ENCODE data around the gene PDHX.
"Not testable (repeated sequence)": the region's sequence is repeated elsewhere in the genome, so short reads cannot be mapped to it uniquely, and the experiment has no call there.

PDHX gene

GRCh38 chr11:35011944-35012343 is 95.5 kb downstream of the PDHX start:
- Mint-ChIP-seq H3K4me3 (peak overlapping the region; percentile 67), H3K4me1 (peaks cover 67% of the 10 kb centered on the region), H3K27ac (no peak overlapping the region), H3K9me3 (no peaks in the 10 kb centered on the region), H3K27me3 (no peaks in the 10 kb centered on the region), H3K36me3 (no peaks in the 10 kb centered on the region)

GRCh38 chr11:35012467-35013191 is 96.2 kb downstream of the PDHX start:
- Mint-ChIP-seq H3K4me3 (peak overlapping the region; percentile 67), H3K27me3 (no peaks in the 10 kb centered on the region), H3K27ac (peak overlapping the region; percentile 71), H3K9me3 (no peaks in the 10 kb centered on the region), H3K4me1 (peaks cover 62% of the 10 kb centered on the region), H3K36me3 (no peaks in the 10 kb centered on the region)

- H3K27me3 Mint-ChIP-seq, result no peaks in the 10 kb centered on the region
- H3K36me3 Mint-ChIP-seq, result no peaks in the 10 kb centered on the region
- peaks cover 59% of the 10 kb centered on the region for H3K4me1 Mint-ChIP-seq
- peak overlapping the region; percentile 70 for H3K4me3 Mint-ChIP-seq
- H3K27ac Mint-ChIP-seq, result peak overlapping the region; percentile 92
- no peaks in the 10 kb centered on the region for H3K9me3 Mint-ChIP-seq
These were observed 97.3 kb downstream of the PDHX start for GRCh38 chr11:35013514-35014233.

GRCh38 chr11:35014346-35014745 is 97.9 kb downstream of the PDHX start:
- H3K4me1 Mint-ChIP-seq, result peaks cover 52% of the 10 kb centered on the region
- H3K9me3 Mint-ChIP-seq, result no peaks in the 10 kb centered on the region
- H3K36me3 Mint-ChIP-seq, result no peaks in the 10 kb centered on the region
- H3K4me3 Mint-ChIP-seq, result no peak overlapping the region
- H3K27ac Mint-ChIP-seq, result no peak overlapping the region
- H3K27me3 Mint-ChIP-seq, result no peaks in the 10 kb centered on the region

- H3K9me3 Mint-ChIP-seq, result no peaks in the 10 kb centered on the region
- no peak overlapping the region for H3K4me3 Mint-ChIP-seq
These were observed 99.4 kb downstream of the PDHX start for GRCh38 chr11:35015621-35016387.

GRCh38 chr11:35016916-35017315 is 100.5 kb downstream of the PDHX start:
- no peak overlapping the region for H3K4me3 Mint-ChIP-seq
- no peaks in the 10 kb centered on the region for H3K9me3 Mint-ChIP-seq
- no peak overlapping the region for H3K27ac Mint-ChIP-seq
- H3K27me3 Mint-ChIP-seq, result no peaks in the 10 kb centered on the region
- H3K36me3 Mint-ChIP-seq, result peaks cover 4% of the 10 kb centered on the region
- H3K4me1 Mint-ChIP-seq, result peaks cover 30% of the 10 kb centered on the region

More at GRCh38 chr11:35015621-35016387, 99.4 kb downstream of the PDHX start:
- Mint-ChIP-seq H3K36me3 (no peaks in the 10 kb centered on the region), H3K27me3 (no peaks in the 10 kb centered on the region), H3K27ac (no peak overlapping the region), H3K4me1 (peaks cover 40% of the 10 kb centered on the region)

GRCh38 chr11:35017528-35018342 is 101.3 kb downstream of the PDHX start:
- no peak overlapping the region for H3K4me3 Mint-ChIP-seq
- H3K27me3 Mint-ChIP-seq, result no peaks in the 10 kb centered on the region
- H3K27ac Mint-ChIP-seq, result no peak overlapping the region
- H3K36me3 Mint-ChIP-seq, result peaks cover 4% of the 10 kb centered on the region
- no peaks in the 10 kb centered on the region for H3K9me3 Mint-ChIP-seq
- H3K4me1 Mint-ChIP-seq, result peaks cover 22% of the 10 kb centered on the region

- Mint-ChIP-seq H3K27me3 (no peaks in the 10 kb centered on the region), H3K27ac (no peak overlapping the region), H3K36me3 (peaks cover 20% of the 10 kb centered on the region), H3K4me1 (no peaks in the 10 kb centered on the region), H3K4me3 (no peak overlapping the region), H3K9me3 (peaks cover 13% of the 10 kb centered on the region)
These were observed 105.2 kb downstream of the PDHX start for GRCh38 chr11:35021589-35021988.

- H3K27ac Mint-ChIP-seq, H3K27me3 Mint-ChIP-seq, H3K4me3 Mint-ChIP-seq: not testable (repeated sequence)
- peaks cover 22% of the 10 kb centered on the region for H3K36me3 Mint-ChIP-seq
- peaks cover 11% of the 10 kb centered on the region for H3K4me1 Mint-ChIP-seq
- H3K9me3 Mint-ChIP-seq, result peaks cover 13% of the 10 kb centered on the region
These were observed 107.5 kb downstream of the PDHX start for GRCh38 chr11:35023940-35024339.

- Mint-ChIP-seq H3K4me1 (peaks cover 40% of the 10 kb centered on the region), H3K36me3 (peaks cover 17% of the 10 kb centered on the region), H3K9me3 (peaks cover 12% of the 10 kb centered on the region)
- not testable (repeated sequence) for H3K4me3 Mint-ChIP-seq, H3K27ac Mint-ChIP-seq, H3K27me3 Mint-ChIP-seq
These were observed 111.6 kb downstream of the PDHX start for GRCh38 chr11:35028007-35028406.

GRCh38 chr11:35029979-35030682 is 113.7 kb downstream of the PDHX start:
- H3K9me3 Mint-ChIP-seq, result peaks cover 11% of the 10 kb centered on the region
- peaks cover 5% of the 10 kb centered on the region for H3K36me3 Mint-ChIP-seq
- no peaks in the 10 kb centered on the region for H3K27me3 Mint-ChIP-seq
- H3K4me1 Mint-ChIP-seq, result peaks cover 54% of the 10 kb centered on the region
- peak overlapping the region; percentile 79 for H3K4me3 Mint-ChIP-seq
- peak overlapping the region; percentile 93 for H3K27ac Mint-ChIP-seq

GRCh38 chr11:35030716-35031213 is 114.3 kb downstream of the PDHX start:
- Mint-ChIP-seq H3K27ac (peak overlapping the region; percentile 93), H3K27me3 (no peaks in the 10 kb centered on the region), H3K4me3 (peak overlapping the region; percentile 79), H3K4me1 (peaks cover 60% of the 10 kb centered on the region), H3K9me3 (peaks cover 10% of the 10 kb centered on the region), H3K36me3 (peaks cover 4% of the 10 kb centered on the region)

GRCh38 chr11:35031346-35031745 is 114.9 kb downstream of the PDHX start:
- Mint-ChIP-seq H3K4me3 (peak overlapping the region; percentile 79), H3K36me3 (peaks cover 4% of the 10 kb centered on the region), H3K9me3 (peaks cover 10% of the 10 kb centered on the region), H3K27me3 (no peaks in the 10 kb centered on the region), H3K27ac (peak overlapping the region; percentile 93), H3K4me1 (peaks cover 60% of the 10 kb centered on the region)

- peaks cover 5% of the 10 kb centered on the region for H3K36me3 Mint-ChIP-seq
- no peaks in the 10 kb centered on the region for H3K27me3 Mint-ChIP-seq
- H3K9me3 Mint-ChIP-seq, result peaks cover 10% of the 10 kb centered on the region
- peak overlapping the region; percentile 43 for H3K27ac Mint-ChIP-seq
- H3K4me1 Mint-ChIP-seq, result peaks cover 60% of the 10 kb centered on the region
- H3K4me3 Mint-ChIP-seq, result no peak overlapping the region
These were observed 115.4 kb downstream of the PDHX start for GRCh38 chr11:35031867-35032266.
